Measurements from ENCODE around the gene LRPAP1.

Gene LRPAP1

DNA sequence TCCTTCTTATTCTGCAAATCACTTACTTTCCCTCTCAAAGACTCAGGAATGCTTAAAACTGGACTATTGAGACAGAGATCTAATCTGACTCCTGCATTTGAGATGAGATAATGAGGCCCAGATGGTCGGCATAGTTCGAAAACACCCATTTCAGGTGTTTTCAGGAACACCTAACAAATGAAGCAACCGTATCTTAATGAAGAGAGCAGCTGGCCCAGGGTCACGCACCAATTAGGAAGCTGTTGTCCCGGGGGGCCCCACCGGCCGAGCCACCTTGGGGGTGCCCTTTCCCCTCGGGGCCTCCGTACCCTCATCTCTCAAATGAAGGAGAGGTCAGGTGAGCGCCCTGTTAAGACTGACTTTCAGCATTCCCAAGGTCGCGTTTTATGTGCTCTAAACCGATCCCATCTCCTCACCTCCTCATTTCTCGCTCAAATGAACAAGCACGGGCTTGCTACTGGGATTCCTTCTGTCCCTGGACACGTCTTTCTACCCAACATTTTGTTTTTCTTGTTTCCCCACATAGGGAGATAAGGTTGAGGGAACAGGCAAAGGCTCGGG lies 824 bp downstream of the LRPAP1 start:
- DNase-seq (ENCODE audit: low spot score): no peak

DNA sequence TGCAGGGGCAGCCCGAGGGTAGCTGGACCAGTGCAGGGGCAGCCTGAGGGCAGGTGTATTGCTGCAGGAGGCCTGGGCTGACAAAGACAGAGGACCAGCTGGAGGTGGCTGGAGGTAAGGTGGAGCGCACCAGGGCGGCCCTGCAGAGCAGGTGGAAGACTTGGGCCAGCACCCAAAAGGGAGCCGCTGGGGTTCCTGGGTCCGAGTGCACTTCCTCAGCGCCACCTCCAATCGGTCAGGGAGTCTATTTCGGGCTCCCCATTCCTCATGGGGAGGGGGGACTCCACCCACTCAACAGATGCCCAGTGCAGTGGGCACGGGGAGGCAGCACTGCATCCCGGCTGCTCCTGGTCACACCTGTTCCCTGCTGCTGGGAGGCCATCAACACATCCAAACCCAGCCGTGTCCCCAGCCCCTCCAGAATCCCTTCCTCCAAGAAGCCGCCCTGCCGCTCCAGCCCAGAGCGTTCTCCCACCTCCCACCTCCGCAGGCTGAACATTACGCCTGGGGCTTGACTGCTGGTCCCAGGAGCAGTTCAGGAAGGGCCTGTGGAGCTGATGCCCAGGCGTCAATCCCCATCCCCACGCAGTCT lies 1.5 kb downstream of the LRPAP1 start:
- no peak for DNase-seq (ENCODE audit: low spot score)

DNA sequence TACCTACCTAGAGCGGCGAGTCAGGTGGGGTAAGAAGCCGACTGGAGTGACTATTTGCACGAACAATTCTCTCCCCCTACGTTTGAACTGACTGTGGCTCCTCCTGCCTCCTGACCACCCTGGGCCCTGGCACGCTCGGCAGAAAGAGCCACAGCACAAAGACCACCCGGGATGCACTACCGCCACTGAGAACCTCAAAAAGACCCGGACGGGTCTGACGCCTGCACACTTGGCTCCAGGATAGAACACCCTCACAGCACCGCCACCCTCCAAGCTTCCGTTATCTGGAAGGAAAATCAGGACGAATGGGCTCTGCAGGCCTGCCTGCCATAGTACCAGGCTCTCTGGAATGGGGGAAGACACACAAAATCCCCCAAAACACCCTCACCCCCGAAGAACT lies 2.2 kb downstream of the LRPAP1 start:
- no peak for DNase-seq (ENCODE audit: low spot score)

DNA sequence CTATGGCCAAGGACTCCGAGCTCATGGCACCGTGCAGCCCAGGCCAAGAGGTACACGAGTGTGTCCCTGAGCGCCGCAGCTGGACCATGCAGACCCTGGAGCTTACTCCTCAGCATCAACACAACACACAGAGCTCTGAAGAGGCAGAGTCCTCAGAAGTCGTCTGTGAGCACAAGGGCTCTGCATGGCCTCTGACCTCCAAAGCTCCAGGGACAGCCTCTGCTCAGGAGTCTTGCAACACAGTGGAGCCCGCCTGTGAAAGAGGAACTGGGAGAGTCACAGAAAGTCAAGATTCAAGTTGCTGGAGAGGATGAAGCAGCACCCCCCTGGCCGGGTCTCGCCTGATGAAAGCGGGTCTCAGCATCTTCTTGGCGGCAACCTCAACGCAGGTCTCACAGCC lies 2.9 kb downstream of the LRPAP1 start:
- no peak for DNase-seq (ENCODE audit: low spot score)

DNA sequence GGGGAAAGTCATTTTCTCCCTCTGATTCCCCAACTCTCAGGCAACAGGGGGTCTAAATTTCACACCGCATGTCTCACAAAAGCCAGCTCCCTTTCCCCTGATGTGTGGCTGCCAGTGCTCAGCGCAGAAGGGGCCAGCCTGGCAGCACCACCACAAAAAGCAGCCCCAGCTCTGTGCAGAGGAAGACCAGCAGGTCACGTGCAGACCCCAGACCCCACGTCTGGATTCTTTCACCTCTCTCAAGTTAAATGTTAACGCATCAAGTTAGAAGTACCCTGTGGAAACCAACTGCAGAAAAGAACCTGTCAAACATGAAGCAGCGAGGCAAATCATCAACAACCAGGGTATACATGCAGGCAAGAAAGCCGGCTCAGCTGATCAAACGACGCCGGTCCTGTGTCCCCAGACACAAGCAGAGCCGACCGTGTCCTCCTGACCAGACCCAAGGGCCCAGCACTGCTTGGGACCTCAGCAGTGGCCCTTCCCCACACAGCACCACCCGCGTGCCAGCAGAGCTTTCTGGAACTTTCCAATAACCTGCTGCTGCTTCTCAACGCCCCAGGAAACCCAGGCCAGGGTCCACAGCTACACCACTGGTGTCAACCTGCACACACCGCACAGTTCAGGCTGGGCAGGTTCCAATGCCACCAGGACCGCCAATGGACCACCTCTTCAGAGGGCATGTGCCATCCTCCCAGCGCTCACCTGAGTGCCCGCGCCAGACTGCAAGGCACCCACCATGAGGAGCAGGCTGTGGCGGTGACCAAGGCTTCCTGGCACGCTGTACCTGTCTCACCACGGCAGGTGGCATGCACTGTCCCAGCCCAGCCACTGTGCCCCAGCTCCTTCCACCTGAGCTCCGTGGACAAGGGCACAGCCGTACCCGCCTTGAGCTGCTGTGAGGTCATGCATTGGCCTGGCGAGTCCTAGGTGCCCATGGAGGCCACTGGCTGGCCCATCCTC lies 4.0 kb downstream of the LRPAP1 start:
- DNase-seq (ENCODE audit: low spot score): no peak

DNA sequence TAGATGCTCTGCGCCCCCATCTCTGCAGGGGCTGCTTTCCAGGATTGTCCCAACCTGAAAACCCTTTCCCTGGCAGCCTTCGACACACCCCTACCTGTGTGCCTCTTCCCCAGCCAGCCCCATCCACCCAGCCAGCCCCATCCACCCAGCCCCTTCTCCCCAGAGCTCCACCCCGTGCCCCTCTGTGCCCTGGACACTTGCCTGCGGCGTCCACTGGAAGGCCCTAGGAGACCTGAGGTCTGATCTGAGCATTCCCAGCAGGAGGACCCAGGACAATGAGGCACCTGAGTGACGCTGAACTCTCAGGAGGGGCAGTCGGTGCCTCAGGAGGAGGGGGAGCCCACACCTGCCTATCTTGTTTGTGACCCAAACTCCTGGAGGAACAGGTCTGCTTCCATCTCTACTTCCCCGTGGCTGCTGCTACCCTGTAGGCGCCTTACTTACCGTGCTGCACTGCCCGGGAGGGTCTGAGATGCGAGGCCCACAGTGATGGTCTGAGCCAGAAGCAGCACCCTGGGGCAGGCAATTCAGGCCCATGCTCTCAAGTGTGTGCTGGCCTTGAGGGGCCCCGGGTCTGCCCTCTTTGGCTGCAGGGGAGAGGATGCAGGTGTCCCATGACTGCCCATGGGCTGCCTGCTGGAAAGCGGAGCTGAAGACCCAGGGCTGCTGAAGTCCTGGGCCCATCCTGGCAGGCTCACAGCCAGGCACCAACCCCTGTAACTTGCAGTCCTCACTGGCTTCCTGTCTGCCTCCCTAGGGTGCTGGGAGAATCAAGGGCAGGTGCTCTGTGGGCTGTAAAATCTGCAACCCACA lies 4.9 kb downstream of the LRPAP1 start:
- no peak for DNase-seq (ENCODE audit: low spot score)

DNA sequence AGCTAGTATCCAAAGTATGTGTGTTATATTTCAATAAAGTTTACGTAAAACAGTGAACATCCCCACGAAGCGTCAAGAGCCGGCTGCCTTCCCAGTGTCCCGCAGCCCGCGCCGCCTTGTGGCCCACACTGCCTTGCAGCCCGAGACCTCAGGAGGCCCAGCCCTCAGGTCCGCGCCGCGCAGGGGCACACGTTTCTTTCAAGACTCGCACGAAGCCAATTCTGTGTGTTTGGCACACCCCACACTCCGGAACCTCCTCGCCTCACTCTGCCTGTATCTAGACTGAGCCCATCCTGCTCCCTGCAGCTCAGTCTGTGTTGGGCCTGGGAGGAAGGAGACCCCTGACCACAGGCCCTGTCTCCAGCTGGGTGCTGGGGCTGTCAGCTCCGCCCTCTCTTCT lies 5.8 kb downstream of the LRPAP1 start:
- DNase-seq (ENCODE audit: low spot score): no peak

DNA sequence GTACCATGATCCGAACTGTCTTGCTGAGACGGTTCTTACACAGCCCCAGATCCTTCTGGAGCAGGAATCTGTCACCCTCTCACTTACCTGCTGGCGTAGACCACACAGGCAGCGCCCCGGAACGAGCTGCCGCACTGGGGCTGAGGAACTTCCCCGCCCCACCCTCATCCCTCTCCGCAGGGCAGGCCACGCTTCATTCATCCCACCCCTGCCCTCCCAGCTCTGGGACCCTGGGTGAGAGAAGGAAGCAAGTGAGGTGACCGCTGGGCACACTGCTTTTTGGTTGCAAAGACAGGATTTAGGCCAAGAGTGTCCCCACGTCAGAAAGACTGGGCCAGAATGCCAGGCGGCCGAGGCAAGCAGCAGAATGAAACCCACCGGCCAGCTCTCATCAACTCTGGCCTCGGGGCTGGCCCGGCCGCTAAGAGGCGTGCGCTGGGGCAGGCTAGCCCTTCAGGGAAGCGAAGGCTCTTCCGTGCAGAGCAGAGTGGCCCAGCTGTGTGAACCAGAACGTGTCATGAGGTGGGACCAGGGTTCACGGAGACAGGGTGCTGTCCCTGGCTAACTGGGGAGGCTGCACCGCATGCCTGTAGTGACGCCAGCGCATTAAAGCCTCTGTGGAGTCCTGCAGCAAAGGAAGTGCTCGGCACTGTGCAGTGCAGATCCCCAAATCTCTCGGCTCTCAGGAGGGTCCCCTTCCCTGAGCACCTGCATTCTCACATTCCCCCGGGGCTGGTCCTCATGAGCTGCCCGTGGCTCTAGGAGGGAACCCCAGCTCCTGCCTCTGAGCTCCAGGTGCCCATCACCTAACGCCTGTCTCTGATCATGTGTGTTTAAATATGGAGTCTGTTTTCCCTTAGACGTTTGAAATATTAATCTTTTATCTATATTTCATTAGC lies 6.4 kb downstream of the LRPAP1 start:
- no peak for DNase-seq (ENCODE audit: low spot score)

DNA sequence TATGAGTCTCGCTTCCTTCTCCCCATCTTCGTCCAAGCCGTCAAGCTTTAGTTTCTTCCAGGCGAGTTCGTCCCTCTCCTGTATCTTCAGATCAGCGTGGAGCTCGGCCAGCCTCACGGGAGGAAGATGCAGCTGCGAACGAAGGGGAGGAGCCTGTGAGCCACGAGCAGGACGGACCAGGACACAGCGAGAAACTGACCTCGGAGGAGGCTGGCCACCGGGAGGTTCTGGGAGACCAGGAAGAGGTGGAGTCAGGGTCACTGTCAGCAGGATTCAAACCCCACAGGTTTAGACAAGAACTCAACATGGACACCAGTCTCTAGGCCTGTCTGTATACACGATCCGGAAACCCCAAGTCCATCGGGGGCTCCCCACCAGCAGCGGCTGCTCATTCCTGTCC lies 7.3 kb downstream of the LRPAP1 start:
- DNase-seq (ENCODE audit: low spot score): no peak

DNA sequence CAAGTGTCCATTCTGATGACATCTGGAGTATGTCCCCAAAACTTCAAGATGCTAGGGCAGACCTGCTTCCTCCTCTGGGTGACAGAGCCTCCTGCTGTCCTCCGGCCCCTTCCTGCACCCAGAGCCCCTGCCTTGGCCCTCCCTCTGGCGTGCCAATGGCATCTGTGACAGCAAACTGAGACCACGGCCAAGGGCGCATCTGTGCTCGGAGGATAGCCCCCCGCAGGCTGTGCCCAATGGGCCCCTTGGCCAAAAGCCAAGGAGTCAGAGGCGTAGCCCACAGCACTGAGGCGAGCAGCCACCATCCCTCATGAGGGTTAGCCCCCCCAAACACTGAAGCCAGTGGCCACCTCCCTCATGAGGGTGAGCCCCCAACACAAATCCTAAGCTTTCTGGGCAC lies 7.9 kb downstream of the LRPAP1 start:
- no peak for DNase-seq (ENCODE audit: low spot score)

DNA sequence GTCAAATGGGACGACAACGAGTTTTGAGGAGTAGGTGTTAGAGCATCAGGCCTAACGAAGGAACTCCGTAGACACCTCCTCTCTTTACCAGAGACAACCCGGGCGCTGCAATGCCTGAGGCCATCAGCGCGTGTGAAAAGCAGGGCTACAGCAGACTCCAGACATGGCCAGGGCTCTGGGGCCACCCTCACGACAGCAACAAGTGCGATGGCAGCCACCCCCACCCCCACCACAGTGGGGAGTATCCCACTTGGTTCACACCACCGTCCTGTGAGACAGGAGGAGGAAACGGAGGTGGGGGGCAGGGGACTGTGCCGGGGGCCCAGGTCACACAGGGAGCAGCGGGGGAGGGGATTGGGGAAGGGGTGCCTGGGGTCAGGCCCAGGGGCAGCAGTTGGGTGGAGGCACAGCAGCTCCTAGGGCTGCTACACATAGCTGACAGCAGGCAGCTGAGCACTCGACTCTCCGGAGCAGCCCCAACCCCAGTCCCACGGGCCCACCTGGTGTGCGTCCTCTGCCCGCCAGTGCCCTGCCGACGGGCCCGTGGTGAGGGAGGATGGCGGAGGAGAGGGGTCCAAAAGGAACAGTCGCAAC lies 8.5 kb downstream of the LRPAP1 start:
- no peak for DNase-seq (ENCODE audit: low spot score)

DNA sequence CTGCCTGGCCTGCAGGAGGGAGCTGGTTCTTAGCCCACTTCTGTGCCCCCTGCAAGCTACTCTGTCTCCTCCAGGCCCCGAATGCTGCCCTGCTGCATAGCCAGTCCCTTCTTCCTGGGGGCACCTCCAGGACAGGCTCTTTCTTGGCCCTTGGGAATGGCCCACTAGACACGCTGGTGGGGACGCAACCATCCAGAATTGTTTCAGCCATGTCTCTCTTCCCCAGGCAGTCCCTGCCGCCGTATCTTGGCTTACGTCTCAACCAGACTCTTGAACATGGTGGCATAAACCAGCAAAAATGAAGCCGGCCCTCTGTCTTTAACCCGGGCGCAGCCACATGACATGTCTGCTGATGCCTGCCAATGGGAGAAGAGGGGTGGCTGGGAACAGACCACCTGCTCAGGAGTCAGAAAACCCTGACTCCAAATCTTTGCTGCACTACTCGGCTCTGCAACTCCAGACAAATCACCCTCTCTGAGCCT lies 9.0 kb downstream of the LRPAP1 start:
- no peak for DNase-seq (ENCODE audit: low spot score)

DNA sequence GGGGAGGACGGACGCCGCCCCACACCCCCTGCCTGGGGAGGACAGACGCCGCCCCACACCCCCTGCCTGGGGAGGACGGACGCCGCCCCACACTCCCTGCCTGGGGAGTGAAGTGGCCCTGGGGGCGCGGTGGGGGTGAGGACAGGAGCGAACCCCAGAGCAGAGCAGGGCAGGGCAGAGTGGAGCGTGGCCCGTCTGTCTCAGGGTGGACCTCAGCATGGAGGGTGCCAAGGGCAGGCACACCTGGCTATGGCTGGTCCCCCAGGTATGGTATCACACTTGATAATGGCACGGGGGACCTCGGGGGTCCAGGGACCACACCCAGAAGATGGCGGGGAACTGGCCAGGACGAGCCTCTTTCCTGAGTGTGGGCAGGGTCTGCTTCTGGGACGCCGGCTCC lies 9.6 kb downstream of the LRPAP1 start:
- no peak for DNase-seq (ENCODE audit: low spot score)

DNA sequence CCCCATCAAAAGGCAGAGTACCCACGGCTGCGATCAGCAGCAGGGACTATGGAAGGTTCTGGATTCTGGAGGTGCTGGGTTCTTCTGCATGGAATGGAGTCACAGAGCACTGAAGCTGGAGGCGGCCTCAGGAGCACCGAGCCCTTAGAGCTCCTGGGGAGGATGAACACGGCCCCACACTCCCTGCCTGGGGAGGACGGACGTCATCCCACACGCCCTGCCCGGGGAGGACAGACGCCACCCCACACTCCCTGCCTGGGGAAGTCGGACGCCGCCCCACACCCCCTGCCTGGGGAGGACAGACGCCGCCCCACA lies 9.9 kb downstream of the LRPAP1 start:
- no peak for DNase-seq (ENCODE audit: low spot score)

DNA sequence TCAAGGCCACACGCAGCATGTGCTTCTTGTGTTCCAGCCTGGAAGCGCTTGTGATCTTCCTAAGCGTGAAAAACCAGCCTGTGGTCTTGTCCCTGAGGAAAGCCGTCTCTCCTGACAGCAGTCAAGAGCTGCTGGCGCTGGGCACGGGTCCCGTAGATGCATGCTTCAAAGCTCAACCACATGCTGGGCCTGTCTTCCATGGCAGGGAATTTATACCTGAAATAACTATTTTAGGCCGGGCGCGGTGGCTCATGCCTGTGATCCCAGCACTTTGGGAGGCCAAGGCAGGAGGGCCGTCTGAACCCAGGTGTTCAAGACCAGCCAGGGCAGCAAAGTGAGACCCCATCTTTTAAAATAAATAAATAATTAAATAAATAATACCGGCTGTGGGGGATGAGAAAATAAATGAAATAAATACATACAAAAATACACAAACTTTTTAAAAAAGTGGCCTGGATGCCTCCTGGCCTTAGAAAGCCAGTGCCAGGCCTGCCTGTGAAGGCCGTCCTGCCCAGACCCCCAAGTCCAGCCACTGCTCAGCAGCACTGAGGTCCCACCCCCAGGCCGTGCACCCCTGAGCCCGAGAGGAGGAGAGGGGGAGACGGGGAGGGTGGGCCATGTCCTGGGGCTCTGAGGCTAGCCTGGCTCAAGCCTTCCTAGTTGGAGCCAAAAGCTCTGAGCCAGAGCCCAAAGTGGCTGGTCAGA lies 10.4 kb downstream of the LRPAP1 start:
- DNase-seq (ENCODE audit: low spot score): no peak

DNA sequence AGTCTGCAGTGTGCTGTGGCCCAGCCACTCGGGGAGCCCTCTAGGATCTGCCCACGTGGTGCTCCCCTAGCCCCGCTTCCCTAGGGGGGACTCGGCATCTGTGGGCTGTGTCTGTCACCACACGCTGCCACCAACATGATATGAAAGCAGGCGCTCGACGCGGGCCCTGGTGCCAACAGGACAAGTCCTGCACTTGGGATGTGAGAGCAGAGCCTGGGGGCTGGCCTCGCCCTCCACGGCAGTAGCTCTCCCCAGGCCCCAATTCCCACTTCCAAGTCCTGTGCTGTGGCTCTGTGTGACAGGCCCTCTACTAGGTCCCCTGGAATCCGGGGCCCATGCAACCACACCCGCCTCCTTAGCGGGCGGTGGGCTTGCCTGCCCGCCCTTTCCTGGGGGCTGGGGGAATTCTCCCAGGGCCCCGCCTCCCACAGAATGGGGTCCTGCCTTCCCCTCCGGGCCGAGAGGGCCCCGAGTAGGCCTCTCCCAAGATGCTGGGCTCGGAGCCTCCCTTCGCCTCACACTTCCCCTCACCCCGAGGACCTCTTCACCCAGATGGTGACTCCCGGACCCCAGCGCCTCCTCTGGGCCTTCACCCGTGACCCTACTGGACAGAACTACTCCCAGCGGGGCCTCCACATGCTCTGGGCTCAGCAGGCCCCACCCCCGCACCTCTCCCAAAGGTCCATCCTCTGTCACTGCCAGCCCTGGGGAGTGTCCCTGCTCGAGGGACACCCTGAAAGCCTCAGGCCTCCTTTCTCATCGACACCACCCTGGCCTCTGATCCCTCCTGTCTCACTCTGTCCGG lies 11.2 kb downstream of the LRPAP1 start:
- DNase-seq (ENCODE audit: low spot score): no peak

DNA sequence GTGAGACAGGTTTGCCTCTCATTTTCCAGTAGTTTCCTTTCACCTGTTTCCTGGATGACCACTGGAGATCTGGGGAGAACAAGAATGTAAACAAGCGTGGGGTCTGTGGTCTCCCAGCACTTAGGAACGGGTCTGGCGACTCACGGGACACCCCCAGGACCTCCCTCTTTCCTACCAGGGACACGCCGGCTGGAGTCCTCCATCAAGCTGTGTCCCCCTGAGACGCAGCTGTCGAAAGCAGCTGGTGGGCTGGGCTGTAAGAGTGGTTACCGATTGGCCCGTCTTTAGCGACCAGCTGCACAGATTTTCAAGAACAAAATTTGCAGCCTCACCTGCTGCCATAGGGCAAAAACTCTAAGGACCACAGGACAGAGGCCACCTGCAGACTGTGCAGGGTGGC lies 11.9 kb downstream of the LRPAP1 start:
- DNase-seq (ENCODE audit: low spot score): no peak

DNA sequence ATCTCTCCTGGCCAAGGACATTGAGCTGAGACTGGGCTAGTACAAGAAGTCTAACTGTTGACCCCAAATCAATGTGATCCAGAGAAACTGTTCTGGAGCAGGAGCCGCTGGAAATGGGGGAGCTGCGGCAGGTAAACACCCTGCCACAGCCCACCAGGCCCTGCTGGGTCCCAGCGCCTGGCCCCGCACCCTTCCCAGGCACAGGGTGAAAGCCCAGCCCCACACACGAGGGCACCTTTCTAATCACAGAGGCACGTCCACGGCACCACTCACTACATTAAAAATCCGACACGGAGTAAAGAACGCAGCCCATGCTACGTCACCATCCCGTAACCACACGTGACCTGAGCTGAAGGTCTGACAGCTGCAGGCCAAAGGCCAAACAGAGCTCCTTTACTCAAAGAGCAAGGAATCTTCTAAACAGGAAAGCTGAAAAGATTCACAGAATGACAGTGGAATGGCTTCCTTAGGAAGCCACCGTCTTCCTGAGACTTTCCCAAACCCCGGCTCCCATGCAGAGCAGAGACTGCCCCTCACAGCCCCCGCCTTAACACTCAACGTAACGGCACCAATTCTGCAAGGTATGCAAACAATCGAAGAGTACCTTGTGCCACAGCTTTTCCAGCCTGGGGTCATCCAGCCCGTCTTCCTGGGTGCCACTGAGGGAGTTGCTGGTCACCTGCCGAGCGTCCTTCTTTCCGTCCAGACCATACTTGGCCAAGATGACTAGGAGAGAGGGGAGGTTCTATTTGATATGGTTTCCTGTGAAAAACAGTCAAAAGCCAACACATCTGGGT lies 12.6 kb downstream of the LRPAP1 start:
- no peak for DNase-seq (ENCODE audit: low spot score)

DNA sequence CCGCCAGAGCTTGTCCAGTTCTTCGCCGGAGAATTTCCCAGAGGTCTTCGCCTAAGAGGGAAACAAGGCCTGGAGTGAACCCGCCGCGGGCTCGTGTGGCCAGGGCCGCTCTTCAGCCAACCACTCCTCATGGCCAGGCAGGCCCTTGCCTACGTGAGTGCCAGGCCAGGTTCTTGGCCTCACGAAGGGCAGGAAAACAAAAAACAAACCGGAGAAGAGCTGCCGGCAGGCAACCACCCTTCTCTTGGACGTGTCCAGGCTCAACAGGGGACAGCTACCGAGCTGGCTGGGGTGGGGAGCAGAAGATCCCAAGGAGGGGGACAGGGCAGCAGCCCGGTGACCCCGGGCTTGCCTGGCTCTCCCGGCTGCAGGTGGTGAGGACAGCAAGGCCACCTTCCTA lies 13.3 kb downstream of the LRPAP1 start:
- no peak for DNase-seq (ENCODE audit: low spot score)
